IPS DF 6.9 (cell line): Measurements from ENCODE around the gene PAMR1.
A peak's percentile ranks its signal among the peaks of the same experiment; 100 is the strongest.

ENCODE experiments used
- DNase-seq: peaks from one replicate; pipeline ENCODE4 v3.0.0-alpha.2; 2013; ENCODE audit warnings: low read depth, low spot score
- H3K27ac ChIP-seq: one replicate; pipeline ENCODE4 v1.5.1; 2013; ENCODE audit warnings: low read length, control low read depth
- H3K27me3 ChIP-seq: 2 replicates; pipeline ENCODE4 v1.6.1; 2013; ENCODE audit warnings: mild to moderate bottlenecking, low read length; ENCODE audit not compliant: control insufficient read depth, insufficient read depth
- H3K36me3 ChIP-seq: 2 replicates; pipeline ENCODE4 v1.6.1; 2013; ENCODE audit warnings: low read length; ENCODE audit not compliant: control insufficient read depth, insufficient read depth
- H3K4me1 ChIP-seq: 2 replicates; pipeline ENCODE4 v1.6.1; 2013; ENCODE audit warnings: low read length; ENCODE audit not compliant: control insufficient read depth, insufficient read depth
- H3K4me3 ChIP-seq: 2 replicates; pipeline ENCODE4 v1.5.1; 2013; ENCODE audit warnings: mild to moderate bottlenecking, low read length
- H3K9me3 ChIP-seq: 2 replicates; pipeline ENCODE4 v1.6.1; 2013; ENCODE audit warnings: low read length, inconsistent platforms; ENCODE audit not compliant: control insufficient read depth, insufficient read depth
- WGBS: extraction: QIAGEN DNeasy Blood & Tissue Kit; methylation state at CpG from one replicate; pipeline ENCODE4 v1.1.7; 2013; ENCODE audit warnings: mixed read lengths, missing lambda C conversion rate; ENCODE audit not compliant: insufficient read length, insufficient coverage; 5-methylcytosine and 5-hydroxymethylcytosine counted together

The PAMR1 gene

GRCh38 chr11:35425603-35426212, 99.7 kb downstream of the PAMR1 start:
- no peak for DNase-seq
- Histone ChIP-seq H3K4me1 (no peaks in the 10 kb centered on the region), H3K4me3 (no peak overlapping the region), H3K27me3 (peaks cover 10% of the 10 kb centered on the region), H3K9me3 (no peaks in the 10 kb centered on the region), H3K36me3 (no peaks in the 10 kb centered on the region), H3K27ac (no peak overlapping the region)
- WGBS, result no CpG with 5 or more reads among the region's 4 CpGs

- Histone ChIP-seq H3K27me3 (peaks cover 18% of the 10 kb centered on the region), H3K4me3 (no peak overlapping the region), H3K36me3 (no peaks in the 10 kb centered on the region), H3K27ac (no peak overlapping the region), H3K9me3 (no peaks in the 10 kb centered on the region), H3K4me1 (no peaks in the 10 kb centered on the region)
- no CpG with 5 or more reads among the region's 4 CpGs for WGBS
- DNase-seq, result no peak
These were observed 101.1 kb downstream of the PAMR1 start for GRCh38 chr11:35424157-35424940.

- H3K27me3 ChIP-seq, result peaks cover 46% of the 10 kb centered on the region
- WGBS, result no CpG with 5 or more reads among the region's 17 CpGs
These were observed 105.0 kb downstream of the PAMR1 start for GRCh38 chr11:35420371-35420770.

GRCh38 chr11:35419830-35420333, 105.5 kb downstream of the PAMR1 start:
- H3K27me3 ChIP-seq, result peaks cover 47% of the 10 kb centered on the region
- H3K9me3 ChIP-seq, result no peaks in the 10 kb centered on the region
- no peaks in the 10 kb centered on the region for H3K36me3 ChIP-seq
- DNase-seq, result no peak
- H3K4me3 ChIP-seq, result peak overlapping the region; percentile 51; the same call in 1 of the 2 replicates
- H3K27ac ChIP-seq, result no peak overlapping the region
- no peaks in the 10 kb centered on the region for H3K4me1 ChIP-seq
- WGBS, result no CpG with 5 or more reads among the region's 41 CpGs

More at GRCh38 chr11:35420371-35420770, 105.0 kb downstream of the PAMR1 start:
- Histone ChIP-seq H3K27ac (no peak overlapping the region), H3K36me3 (no peaks in the 10 kb centered on the region), H3K4me1 (no peaks in the 10 kb centered on the region), H3K9me3 (no peaks in the 10 kb centered on the region), H3K4me3 (peak overlapping the region; percentile 51; the same call in 1 of the 2 replicates)
- no peak for DNase-seq

GRCh38 chr11:35419184-35419829, 106.1 kb downstream of the PAMR1 start, which contains the start of gene SLC1A2:
Gene SLC1A2 (minus strand): TSS chr11:35419558. CDS start chr11:35418966, 592 bp downstream.
- Histone ChIP-seq H3K27ac (no peak within 1 kb of the TSS), H3K4me1 (no peaks in the 10 kb centered on the region), H3K27me3 (peaks cover 47% of the 10 kb centered on the region), H3K4me3 (peak within 1 kb of the TSS; percentile 51), H3K36me3 (no peaks in the 10 kb centered on the region), H3K9me3 (no peaks in the 10 kb centered on the region)
- no peak for DNase-seq
- WGBS, result no CpG with 5 or more reads among the region's 71 CpGs

GRCh38 chr11:35418282-35419183, 106.9 kb downstream of the PAMR1 start:
- Histone ChIP-seq H3K4me1 (no peaks in the 10 kb centered on the region), H3K27me3 (peaks cover 47% of the 10 kb centered on the region), H3K9me3 (no peaks in the 10 kb centered on the region), H3K36me3 (no peaks in the 10 kb centered on the region), H3K27ac (no peak overlapping the region), H3K4me3 (peak overlapping the region; percentile 51)
- no peak for DNase-seq
- WGBS, result no CpG with 5 or more reads among the region's 69 CpGs

GRCh38 chr11:35415487-35415886, 109.9 kb downstream of the PAMR1 start:
- Histone ChIP-seq H3K4me1 (no peaks in the 10 kb centered on the region), H3K9me3 (no peaks in the 10 kb centered on the region), H3K27ac (no peak overlapping the region), H3K4me3 (no peak overlapping the region), H3K27me3 (peaks cover 35% of the 10 kb centered on the region), H3K36me3 (no peaks in the 10 kb centered on the region)
- DNase-seq, result no peak
- WGBS, result no CpG with 5 or more reads among the region's 2 CpGs

GRCh38 chr11:35414776-35415175, 110.6 kb downstream of the PAMR1 start:
- H3K4me1 ChIP-seq, result no peaks in the 10 kb centered on the region
- no peaks in the 10 kb centered on the region for H3K36me3 ChIP-seq
- no peak for DNase-seq
- H3K27ac ChIP-seq, result no peak overlapping the region
- no CpG with 5 or more reads among the region's 2 CpGs for WGBS
- H3K9me3 ChIP-seq, result no peaks in the 10 kb centered on the region
- peaks cover 30% of the 10 kb centered on the region for H3K27me3 ChIP-seq
- no peak overlapping the region for H3K4me3 ChIP-seq

- WGBS, result no CpG with 5 or more reads among the region's 6 CpGs
- no peaks in the 10 kb centered on the region for H3K36me3 ChIP-seq
- no peak for DNase-seq
These were observed 111.1 kb downstream of the PAMR1 start for GRCh38 chr11:35414311-35414710.

More at GRCh38 chr11:35414311-35414710, 111.1 kb downstream of the PAMR1 start:
- Histone ChIP-seq H3K27me3 (peaks cover 28% of the 10 kb centered on the region), H3K9me3 (no peaks in the 10 kb centered on the region), H3K27ac (no peak overlapping the region), H3K4me3 (no peak overlapping the region), H3K4me1 (no peaks in the 10 kb centered on the region)
